Kidney glomerular epithelial cell (primary cell): ENCODE data around the gene ZNF644.
A peak's percentile ranks its signal among the peaks of the same experiment; 100 is the strongest.
"Not testable (repeated sequence)": the region's sequence is repeated elsewhere in the genome, so short reads cannot be mapped to it uniquely, and the experiment has no call there.

Experiments
- DNase-seq: peaks from one replicate; lab custom pipeline; 2025; lab: John Stamatoyannopoulos, UW

The ZNF644 gene

GRCh38 chr1:90986953-90987352, 34.9 kb downstream of the ZNF644 start:
- no peak for DNase-seq

- DNase-seq = no peak
Observed at GRCh38 chr1:90977522-90977921, 44.3 kb downstream of the ZNF644 start.

- peak; percentile 61 for DNase-seq
Observed at GRCh38 chr1:90973897-90974798, 47.7 kb downstream of the ZNF644 start.

DNA sequence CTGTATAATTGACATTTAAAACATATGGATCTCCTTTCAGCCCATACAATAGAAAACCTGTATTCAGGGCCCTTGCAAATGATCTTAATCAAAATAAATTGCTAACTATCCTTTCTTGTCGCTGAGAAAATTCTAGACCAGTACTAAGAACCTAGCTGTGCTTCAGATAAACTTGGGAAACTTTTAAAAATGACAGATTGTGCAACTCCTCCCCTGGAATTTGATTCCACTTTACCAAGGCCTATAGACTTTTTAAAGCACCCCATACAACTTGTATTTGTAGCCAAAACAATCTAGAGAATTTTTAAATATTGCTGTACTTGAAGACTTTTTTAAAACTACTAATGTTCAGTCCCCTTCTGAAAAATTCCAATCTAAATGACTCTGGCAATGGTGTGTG, 51.6 kb downstream of the ZNF644 start:
- DNase-seq = no peak

GRCh38 chr1:90969241-90969640, 52.6 kb downstream of the ZNF644 start:
- no peak for DNase-seq

DNA sequence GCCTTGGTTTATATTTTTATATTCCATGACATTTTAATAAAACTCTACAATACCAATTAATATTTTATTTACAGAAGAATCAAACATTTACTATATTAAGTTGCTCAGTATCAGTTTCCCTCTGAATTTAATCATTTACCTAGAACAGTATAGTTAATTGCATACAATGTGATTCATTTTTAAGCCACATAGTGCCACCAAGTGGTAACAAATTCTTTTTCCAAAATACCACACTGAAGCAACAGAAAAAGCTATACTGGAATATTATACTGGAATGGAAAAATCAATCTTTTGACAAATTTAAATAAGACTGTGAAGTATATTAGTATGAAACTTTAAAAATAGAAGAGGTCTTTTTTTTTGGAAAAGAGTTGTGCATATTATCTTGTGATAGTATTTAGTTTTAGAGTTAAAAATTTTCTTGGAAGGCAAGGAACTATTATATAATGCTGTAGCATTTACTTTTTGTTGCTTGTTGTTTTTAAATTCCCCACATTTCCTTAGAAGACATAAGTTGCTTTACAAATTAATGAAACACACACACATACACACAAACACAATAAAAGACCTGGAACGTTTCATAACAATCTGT, 57.3 kb downstream of the ZNF644 start:
- peak; percentile 36 for DNase-seq

DNA sequence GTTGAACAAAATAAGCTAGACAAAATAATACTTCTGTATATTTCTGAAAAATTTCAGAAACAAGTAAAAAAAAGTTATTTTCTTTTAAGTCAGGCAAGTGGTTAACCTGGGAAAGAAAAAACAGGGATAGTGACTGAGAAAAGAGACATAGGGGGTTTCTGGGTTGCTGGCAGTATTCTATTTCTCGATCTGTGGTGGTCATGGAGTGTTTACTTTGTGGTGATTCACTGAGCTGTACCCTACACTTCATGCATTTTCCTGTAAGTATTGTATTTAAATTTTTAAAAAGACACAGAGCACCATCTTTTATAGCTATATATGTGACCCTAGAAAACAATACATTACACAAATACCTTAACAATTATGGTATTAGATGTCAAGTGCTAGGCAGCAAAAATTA, 58.2 kb downstream of the ZNF644 start:
- DNase-seq = peak; percentile 18

- DNase-seq = no peak
Observed at GRCh38 chr1:90963236-90963635, 58.6 kb downstream of the ZNF644 start.

GRCh38 chr1:90959352-90960206, 62.3 kb downstream of the ZNF644 start:
- DNase-seq = no peak

- DNase-seq = no peak
Observed at GRCh38 chr1:90957497-90957896, 64.3 kb downstream of the ZNF644 start.

- DNase-seq = no peak
Observed at GRCh38 chr1:90955769-90956168, 66.1 kb downstream of the ZNF644 start.

GRCh38 chr1:90952906-90953305, 68.9 kb downstream of the ZNF644 start:
- no peak for DNase-seq

DNA sequence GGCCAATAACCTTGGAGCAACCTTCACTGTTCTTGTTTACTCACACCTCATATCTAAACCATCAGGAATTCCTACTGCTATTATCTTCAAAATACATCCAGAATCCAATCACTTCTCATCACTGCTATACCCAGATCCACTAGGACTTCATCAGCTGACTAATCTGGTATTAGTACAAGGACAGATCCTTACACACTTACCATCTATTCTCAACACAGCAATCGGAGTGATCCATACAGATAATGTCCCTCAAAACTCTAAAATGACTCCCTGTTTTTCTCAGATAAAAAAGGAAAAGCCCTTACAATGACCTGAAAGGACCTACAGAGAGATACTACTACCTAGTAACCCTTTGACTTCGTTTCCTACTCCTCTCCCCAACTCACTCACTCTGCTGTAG, 70.8 kb downstream of the ZNF644 start:
- DNase-seq = no peak

DNA sequence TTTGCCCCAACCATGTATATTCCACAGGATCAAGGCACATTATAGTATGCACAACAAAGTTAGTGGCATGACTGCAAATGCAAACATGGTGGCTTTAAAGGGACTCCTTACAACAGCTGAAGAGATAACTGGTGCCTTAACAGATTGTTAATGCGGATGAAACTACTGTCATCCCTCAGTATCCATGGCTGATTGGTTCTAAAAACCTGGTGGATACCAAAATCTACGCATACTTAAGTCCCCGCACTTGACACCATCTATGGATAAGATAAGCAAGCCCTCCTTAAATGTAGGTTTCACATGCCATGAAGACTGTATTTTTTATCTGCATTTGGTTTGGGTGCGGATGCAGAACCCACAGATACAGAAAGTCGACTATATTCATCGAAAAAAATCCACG, 73.5 kb downstream of the ZNF644 start:
- no peak for DNase-seq

DNA sequence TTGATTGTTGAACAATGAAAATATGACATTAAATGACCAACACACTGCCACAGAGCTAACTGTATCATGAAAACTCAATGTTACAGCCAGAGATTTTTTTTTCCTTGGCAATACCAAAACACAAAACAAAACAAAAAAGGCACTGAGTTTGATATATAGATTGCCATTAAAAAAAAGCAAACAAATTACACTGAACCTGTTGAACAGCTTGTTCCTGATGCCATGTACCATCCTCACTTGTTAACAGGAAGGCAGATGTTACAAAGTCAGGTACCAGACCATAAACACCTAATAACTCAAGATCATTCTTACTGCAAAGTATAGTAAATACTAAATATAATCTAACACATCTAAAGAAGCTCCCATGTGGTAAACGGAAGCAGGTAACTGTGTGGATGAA, 75.2 kb downstream of the ZNF644 start:
- DNase-seq = no peak

DNA sequence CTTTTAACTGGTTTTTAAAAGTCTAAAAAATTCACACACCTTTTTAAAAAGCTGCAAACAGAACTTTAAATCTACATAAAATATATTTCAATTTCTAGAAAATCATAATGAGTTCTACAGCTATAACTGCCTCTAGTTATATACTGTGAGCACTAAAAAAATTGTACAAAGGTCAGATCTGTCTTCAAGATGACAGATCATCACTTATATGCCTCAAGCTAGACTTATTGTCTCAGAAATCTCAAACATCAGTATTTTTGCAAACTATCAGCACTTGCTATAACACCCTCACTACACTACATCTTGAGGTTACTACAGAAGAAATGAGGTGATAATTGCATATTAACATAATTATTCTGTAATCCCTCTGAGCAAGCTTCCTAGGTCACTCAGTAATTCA, 76.5 kb downstream of the ZNF644 start:
- DNase-seq = no peak

DNA sequence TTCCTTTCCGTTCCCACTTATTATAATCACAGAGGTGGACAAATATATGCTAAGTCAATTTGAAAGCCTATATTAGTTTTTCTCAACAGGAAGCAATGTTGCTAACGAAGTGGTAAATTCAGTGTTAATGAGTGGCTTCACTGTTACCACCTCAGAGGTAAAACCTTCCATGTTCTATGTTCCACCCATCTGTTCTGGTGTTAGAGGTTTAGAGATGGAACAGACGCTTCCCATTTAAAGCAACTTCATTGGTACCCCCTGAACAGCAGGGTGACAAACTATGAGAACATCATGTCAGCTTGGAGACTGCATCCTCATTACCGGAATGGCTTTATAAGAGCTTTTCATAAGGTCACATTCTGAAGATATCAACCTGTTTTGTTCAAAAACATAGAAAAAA, 77.9 kb downstream of the ZNF644 start:
- DNase-seq = no peak

DNA sequence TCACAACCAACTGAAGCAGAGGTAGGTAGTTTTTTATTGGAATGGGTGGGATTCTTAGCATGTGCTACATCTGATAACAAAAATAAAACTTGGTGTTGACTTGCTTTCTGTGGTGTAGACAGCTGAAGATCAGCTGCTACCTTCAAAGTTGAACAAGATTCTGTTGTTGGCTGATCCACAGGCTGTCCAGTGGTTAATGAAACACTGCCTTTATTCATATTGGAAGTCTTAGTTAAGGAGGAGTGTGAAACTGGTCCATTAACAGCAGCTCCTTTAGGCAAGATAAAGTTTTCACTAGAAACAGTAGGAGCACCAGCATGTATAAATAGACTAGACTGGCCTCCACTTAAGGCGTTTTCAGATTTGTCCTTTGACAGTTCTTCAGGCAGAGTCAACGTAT, 81.1 kb downstream of the ZNF644 start:
- no peak for DNase-seq

DNA sequence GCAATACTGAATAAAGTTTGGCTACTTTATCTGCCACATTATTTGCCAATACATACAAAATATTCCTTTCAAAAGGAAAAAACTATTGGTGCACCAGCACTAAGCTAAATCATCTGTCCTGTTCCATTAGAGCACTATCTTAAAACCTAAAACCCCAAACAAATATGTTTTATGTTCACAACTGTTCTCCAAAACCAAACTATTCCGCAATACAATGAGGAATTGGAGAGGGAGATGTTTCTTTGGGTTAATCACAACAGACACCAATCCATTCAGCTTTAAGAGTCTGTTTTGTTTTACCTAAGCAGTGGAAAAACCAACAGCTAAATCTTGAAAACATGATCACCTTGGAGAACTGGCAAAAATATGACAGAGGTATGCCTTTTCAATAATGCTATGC, 85.1 kb downstream of the ZNF644 start:
- DNase-seq = no peak

DNA sequence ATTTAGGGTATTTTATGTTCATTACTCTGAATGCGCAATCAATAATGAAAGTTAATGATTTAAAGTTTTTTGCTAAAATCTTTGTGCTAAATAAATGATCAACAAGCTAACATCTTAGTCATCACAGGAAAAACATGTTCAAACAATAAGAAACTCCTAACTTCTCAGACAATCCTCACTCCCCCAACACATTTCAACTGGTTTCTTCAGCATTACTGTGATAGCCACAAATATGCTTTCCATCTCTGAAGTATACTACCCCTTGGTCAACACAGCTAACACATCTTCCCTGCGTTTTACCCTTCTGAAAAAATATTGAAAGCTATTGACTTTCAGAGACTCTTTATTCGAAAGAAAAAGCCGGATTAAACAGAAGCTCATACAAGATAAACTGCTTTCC, 85.8 kb downstream of the ZNF644 start:
- no peak for DNase-seq

DNA sequence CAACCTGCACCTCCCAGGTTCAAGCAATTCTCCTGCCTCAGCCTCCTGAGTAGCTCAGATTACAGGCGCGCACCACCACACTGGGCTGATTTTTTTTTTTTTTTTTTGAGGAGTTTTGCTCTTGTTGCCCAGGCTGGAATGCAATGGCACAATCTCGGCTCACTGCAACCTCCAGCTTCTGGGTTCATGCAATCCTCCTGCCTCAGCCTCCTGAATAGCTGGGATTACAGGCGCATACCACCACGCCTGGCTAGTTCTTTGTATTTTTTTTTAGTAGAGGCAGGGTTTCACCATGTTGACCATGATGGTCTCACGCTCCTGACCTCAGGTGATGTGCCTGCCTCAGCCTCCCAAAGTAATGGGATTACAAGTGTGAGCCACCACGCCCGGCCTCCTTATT, 93.6 kb downstream of the ZNF644 start:
- not testable (repeated sequence) for DNase-seq

GRCh38 chr1:90927674-90928073, 94.2 kb downstream of the ZNF644 start:
- DNase-seq = not testable (repeated sequence)

GRCh38 chr1:90926971-90927370, 94.9 kb downstream of the ZNF644 start:
- DNase-seq = no peak
